Thyroid gland (tissue), 4 donors: Measurements from ENCODE around the gene NDUFA13. TPM values are rescaled to one million over a fixed set of nuclear protein-coding genes. Genes with fewer than 3 reads are reported as not detected.

Source experiments
- DNase-seq, 2 donors: peaks; one replicate each; pipeline ENCODE4 v3.0.0-alpha.2; 2019
- H3K27ac ChIP-seq, 3 donors: fragments of 200-600 bp; sonication (generic); 1 replicate in 2 of 3; 2 replicates in 1 of 3; pipeline ENCODE4 v1.5.1; 2016 to 2019; ENCODE audit warnings: mild to moderate bottlenecking in 1 of 3, moderate library complexity in 1 of 3
- H3K27me3 ChIP-seq: fragments of 200-600 bp; sonication (generic); one replicate; pipeline ENCODE4 v1.5.1; 2019
- H3K36me3 ChIP-seq, 2 donors: fragments of 200-600 bp; sonication (generic); one replicate each; pipeline ENCODE4 v1.5.1; 2016 to 2019
- H3K4me1 ChIP-seq, 2 donors: fragments of 200-600 bp; sonication (generic); one replicate each; pipeline ENCODE4 v1.5.1; 2017 to 2019
- H3K4me3 ChIP-seq, 3 donors: fragments of 200-600 bp; sonication (generic); replicated peaks in 1 of 3; 1 replicate in 2 of 3; 2 replicates in 1 of 3; pipeline ENCODE4 v1.5.1; 2016; ENCODE audit warnings: mild to moderate bottlenecking in 1 of 3
- H3K9me3 ChIP-seq: fragments of 200-600 bp; sonication (generic); one replicate; pipeline ENCODE4 v1.5.1; 2017
- CTCF ChIP-seq, 6 experiments: fragments of 200-600 bp in 3 of 6; fragments of 450-650 bp in 3 of 6; sonication (generic) in 3 of 6; IDR thresholded peaks; one replicate each; pipeline ENCODE4 v1.5.1; 2016 to 2019; ENCODE audit warnings: antibody characterized with exemption in 6 of 6, mild to moderate bottlenecking in 2 of 6, inconsistent platforms in 1 of 6, moderate library complexity in 1 of 6
- POLR2A ChIP-seq, 2 donors: fragments of 450-650 bp; IDR thresholded peaks; one replicate each; pipeline ENCODE4 v1.6.1; 2017; ENCODE audit warnings: antibody characterized with exemption in 2 of 2, mild to moderate bottlenecking in 2 of 2, moderate library complexity in 1 of 2
- WGBS, 2 donors: methylation state at CpG; one replicate each; pipeline ENCODE4 v1.1.5; 2017; 5-methylcytosine and 5-hydroxymethylcytosine counted together
- intact Hi-C: fragments of 100-400 bp; cut with DNase I; formaldehyde crosslinking; loops from one replicate; pipeline ENCODE4 v1.15.1; 2023
- total RNA-seq, 4 donors: library from RNA; depleted of rRNA; stranded (reverse); fragments of >200 nt; gene quantifications; one replicate each; pipeline ENCODE4 v1.2.3, GENCODE V29; 2016

The NDUFA13 gene
- total RNA-seq, 4 donors from 2014 or later, result 32.8 to 265 (median 63.6) TPM

GRCh38 chr19:19545707-19546106 lies 29.7 kb downstream of the NDUFA13 start:
- peaks cover 5 to 7% of the 10 kb centered on the region in 2 donors for H3K4me1 ChIP-seq
- intact Hi-C loops, result no loop called here
- no peak overlapping the region for H3K4me3 ChIP-seq
- H3K36me3 ChIP-seq, result no peaks in the 10 kb centered on the region
- no peaks in the 10 kb centered on the region for H3K9me3 ChIP-seq
- no peak for DNase-seq
- no peak overlapping the region for H3K27ac ChIP-seq
- H3K27me3 ChIP-seq, result no peaks in the 10 kb centered on the region
- WGBS, 2 donors, result 92 to 97% methylated on average over 6 to 17 of the region's 23 CpGs
- TF ChIP-seq POLR2A (IDR thresholded peaks at IDR 0.05) (no peak), CTCF (IDR thresholded peaks at IDR 0.05) (no peak)

- Histone ChIP-seq H3K4me3 (no peak overlapping the region), H3K27me3 (no peaks in the 10 kb centered on the region), H3K9me3 (no peaks in the 10 kb centered on the region), H3K36me3 (no peaks in the 10 kb centered on the region), H3K4me1 (no peaks in the 10 kb centered on the region), H3K27ac (no peak overlapping the region)
- TF ChIP-seq CTCF (IDR thresholded peaks at IDR 0.05) (no peak), POLR2A (IDR thresholded peaks at IDR 0.05) (no peak)
- 80 to 88% methylated on average over 4 to 8 of the region's 19 CpGs for WGBS, 2 donors
- no peak for DNase-seq
- intact Hi-C loops, result no loop called here
These were observed 30.7 kb downstream of the NDUFA13 start for GRCh38 chr19:19546751-19547162.

- TF ChIP-seq CTCF (IDR thresholded peaks at IDR 0.05) (no peak), POLR2A (IDR thresholded peaks at IDR 0.05) (no peak)
- intact Hi-C loops, result no loop called here
- no peak overlapping the region for H3K27ac ChIP-seq
- H3K9me3 ChIP-seq, result no peaks in the 10 kb centered on the region
- no peaks in the 10 kb centered on the region for H3K27me3 ChIP-seq
- 63 to 80% methylated on average over 7 to 10 of the region's 15 CpGs for WGBS, 2 donors
- H3K36me3 ChIP-seq, result no peaks in the 10 kb centered on the region
- H3K4me1 ChIP-seq, result no peaks in the 10 kb centered on the region
- H3K4me3 ChIP-seq, result no peak overlapping the region
- no peak for DNase-seq
These were observed 31.8 kb downstream of the NDUFA13 start for GRCh38 chr19:19547674-19548336.

GRCh38 chr19:19548915-19549759 lies 33.1 kb downstream of the NDUFA13 start:
- intact Hi-C loops, result no loop called here
- 73 to 77% methylated on average over 13 of the region's 13 CpGs for WGBS, 2 donors
- H3K4me3 ChIP-seq, result no peak overlapping the region
- no peaks in the 10 kb centered on the region for H3K27me3 ChIP-seq
- DNase-seq, result no peak
- H3K27ac ChIP-seq, result no peak overlapping the region
- H3K36me3 ChIP-seq, result no peaks in the 10 kb centered on the region
- TF ChIP-seq CTCF (IDR thresholded peaks at IDR 0.05) (no peak), POLR2A (IDR thresholded peaks at IDR 0.05) (no peak)
- H3K4me1 ChIP-seq, result no peaks in the 10 kb centered on the region
- no peaks in the 10 kb centered on the region for H3K9me3 ChIP-seq
